Measurements from ENCODE around the gene SLITRK2.

Gene SLITRK2

GRCh38 chrX:145832796-145833195 is 15.2 kb downstream of the SLITRK2 start:
- Mint-ChIP-seq H3K27me3 (ENCODE audit: low read depth) (no peaks in the 10 kb centered on the region), H3K36me3 (ENCODE audit: low read depth) (no peaks in the 10 kb centered on the region), H3K27ac (no peak overlapping the region), H3K9me3 (no peaks in the 10 kb centered on the region), H3K4me3 (no peak overlapping the region), H3K4me1 (ENCODE audit: low read depth) (no peaks in the 10 kb centered on the region)

GRCh38 chrX:145840531-145840930 is 22.9 kb downstream of the SLITRK2 start:
- H3K9me3 Mint-ChIP-seq, result no peaks in the 10 kb centered on the region
- H3K27me3 Mint-ChIP-seq (ENCODE audit: low read depth), result no peaks in the 10 kb centered on the region
- no peaks in the 10 kb centered on the region for H3K36me3 Mint-ChIP-seq (ENCODE audit: low read depth)
- H3K27ac Mint-ChIP-seq, result no peak overlapping the region
- H3K4me1 Mint-ChIP-seq (ENCODE audit: low read depth), result no peaks in the 10 kb centered on the region
- H3K4me3 Mint-ChIP-seq, result no peak overlapping the region

- Mint-ChIP-seq H3K27ac (no peak overlapping the region), H3K9me3 (peaks cover 5% of the 10 kb centered on the region), H3K27me3 (ENCODE audit: low read depth) (no peaks in the 10 kb centered on the region), H3K4me1 (ENCODE audit: low read depth) (no peaks in the 10 kb centered on the region), H3K36me3 (ENCODE audit: low read depth) (no peaks in the 10 kb centered on the region), H3K4me3 (no peak overlapping the region)
These were observed 25.7 kb downstream of the SLITRK2 start for GRCh38 chrX:145843146-145843904.

- H3K27ac Mint-ChIP-seq, result no peak overlapping the region
- no peaks in the 10 kb centered on the region for H3K4me1 Mint-ChIP-seq (ENCODE audit: low read depth)
- H3K9me3 Mint-ChIP-seq, result peaks cover 8% of the 10 kb centered on the region
- no peaks in the 10 kb centered on the region for H3K27me3 Mint-ChIP-seq (ENCODE audit: low read depth)
- no peak overlapping the region for H3K4me3 Mint-ChIP-seq
- H3K36me3 Mint-ChIP-seq (ENCODE audit: low read depth), result no peaks in the 10 kb centered on the region
These were observed 27.3 kb downstream of the SLITRK2 start for GRCh38 chrX:145844886-145845285.

- Mint-ChIP-seq H3K4me1 (ENCODE audit: low read depth) (no peaks in the 10 kb centered on the region), H3K4me3 (no peak overlapping the region), H3K36me3 (ENCODE audit: low read depth) (no peaks in the 10 kb centered on the region), H3K9me3 (peaks cover 8% of the 10 kb centered on the region), H3K27ac (no peak overlapping the region), H3K27me3 (ENCODE audit: low read depth) (no peaks in the 10 kb centered on the region)
These were observed 30.8 kb downstream of the SLITRK2 start for GRCh38 chrX:145848448-145848847.

GRCh38 chrX:145848857-145849256 is 31.2 kb downstream of the SLITRK2 start:
- no peak overlapping the region for H3K27ac Mint-ChIP-seq
- H3K9me3 Mint-ChIP-seq, result peaks cover 8% of the 10 kb centered on the region
- no peaks in the 10 kb centered on the region for H3K36me3 Mint-ChIP-seq (ENCODE audit: low read depth)
- no peak overlapping the region for H3K4me3 Mint-ChIP-seq
- H3K27me3 Mint-ChIP-seq (ENCODE audit: low read depth), result no peaks in the 10 kb centered on the region
- no peaks in the 10 kb centered on the region for H3K4me1 Mint-ChIP-seq (ENCODE audit: low read depth)

GRCh38 chrX:145853181-145853580 is 35.6 kb downstream of the SLITRK2 start:
- Mint-ChIP-seq H3K27me3 (ENCODE audit: low read depth) (no peaks in the 10 kb centered on the region), H3K27ac (no peak overlapping the region), H3K9me3 (peaks cover 3% of the 10 kb centered on the region), H3K36me3 (ENCODE audit: low read depth) (no peaks in the 10 kb centered on the region), H3K4me3 (no peak overlapping the region), H3K4me1 (ENCODE audit: low read depth) (no peaks in the 10 kb centered on the region)

- no peak overlapping the region for H3K27ac Mint-ChIP-seq
- H3K27me3 Mint-ChIP-seq (ENCODE audit: low read depth), result no peaks in the 10 kb centered on the region
- no peaks in the 10 kb centered on the region for H3K9me3 Mint-ChIP-seq
- H3K4me3 Mint-ChIP-seq, result no peak overlapping the region
- no peaks in the 10 kb centered on the region for H3K4me1 Mint-ChIP-seq (ENCODE audit: low read depth)
- no peaks in the 10 kb centered on the region for H3K36me3 Mint-ChIP-seq (ENCODE audit: low read depth)
These were observed 38.6 kb downstream of the SLITRK2 start for GRCh38 chrX:145856181-145856580.

GRCh38 chrX:145861818-145862217 is 44.2 kb downstream of the SLITRK2 start:
- Mint-ChIP-seq H3K36me3 (ENCODE audit: low read depth) (no peaks in the 10 kb centered on the region), H3K9me3 (peaks cover 5% of the 10 kb centered on the region), H3K27ac (no peak overlapping the region), H3K4me1 (ENCODE audit: low read depth) (no peaks in the 10 kb centered on the region), H3K27me3 (ENCODE audit: low read depth) (no peaks in the 10 kb centered on the region), H3K4me3 (no peak overlapping the region)

GRCh38 chrX:145865082-145865481 is 47.5 kb downstream of the SLITRK2 start:
- Mint-ChIP-seq H3K9me3 (peaks cover 5% of the 10 kb centered on the region), H3K27ac (no peak overlapping the region), H3K4me1 (ENCODE audit: low read depth) (no peaks in the 10 kb centered on the region), H3K4me3 (no peak overlapping the region), H3K36me3 (ENCODE audit: low read depth) (no peaks in the 10 kb centered on the region), H3K27me3 (ENCODE audit: low read depth) (no peaks in the 10 kb centered on the region)

All from T-helper 1 cell treated with Interleukin-12 subunit alpha and Interleukin-12 subunit beta and Interleukin-4 antibody, amounts not matched to agents 30 μg/mL and 1 μg/mL, for 36 hours (primary cell).